WTC11 (cell line): ENCODE data around the gene STPG3. TPM values are rescaled to one million over a fixed set of nuclear protein-coding genes. Genes with fewer than 3 reads are reported as not detected.

ENCODE experiments used
- ATAC-seq: fragments of 200-7000 bp; cut with Tn5 transposase; 2 replicates; pipeline ENCODE4 v1.10.0; 2021; ENCODE audit warnings: mild to moderate bottlenecking, moderate library complexity
- CTCF ChIA-PET: fragments of 300-600 bp; sonication (Branson Sonifier 250); formaldehyde crosslinking; loops from one replicate; lab custom pipeline; 2021; ENCODE audit warnings: antibody characterized with exemption; lab: Charles Lee
- POLR2A ChIA-PET: fragments of 350-600 bp; sonication (Branson Sonifier 250); formaldehyde crosslinking; loops from one replicate; lab custom pipeline; 2021; ENCODE audit warnings: antibody characterized with exemption; lab: Charles Lee
- DNase-seq: peaks from one replicate; pipeline ENCODE4 v3.0.0; 2021; ENCODE audit warnings: low spot score
- H3K27ac Mint-ChIP-seq: 2 replicates; pipeline ENCODE4 v1.8.0; 2021; ENCODE audit warnings: mixed read lengths
- H3K27me3 Mint-ChIP-seq: 2 replicates; pipeline ENCODE4 v1.8.0; 2021; ENCODE audit warnings: low read depth, mild to moderate bottlenecking, moderate library complexity, mixed read lengths
- H3K36me3 Mint-ChIP-seq: 2 replicates; pipeline ENCODE4 v1.8.0; 2021; ENCODE audit warnings: mixed read lengths
- H3K4me1 Mint-ChIP-seq: 2 replicates; pipeline ENCODE4 v1.8.0; 2022; ENCODE audit warnings: mixed read lengths
- H3K4me3 Mint-ChIP-seq: 2 replicates; pipeline ENCODE4 v1.8.0; 2021; ENCODE audit warnings: mild to moderate bottlenecking, moderate library complexity, mixed read lengths
- H3K9me3 Mint-ChIP-seq: 2 replicates; pipeline ENCODE4 v1.8.0; 2021; ENCODE audit warnings: mixed read lengths
- ELF4 ChIP-seq: sonication (generic); formaldehyde crosslinking; IDR thresholded peaks from 2 replicates; pipeline ENCODE4 v1.8.1; 2022; ENCODE audit warnings: low read depth, mild to moderate bottlenecking, moderate library complexity, missing genetic modification reagents
- FOXK1 ChIP-seq: sonication (generic); formaldehyde crosslinking; IDR thresholded peaks from 2 replicates; pipeline ENCODE4 v1.8.0; 2022; ENCODE audit warnings: mild to moderate bottlenecking, moderate library complexity, missing genetic modification reagents
- HMGA2 ChIP-seq: fragments of 250-450 bp; sonication (Bioruptor Pico); IDR thresholded peaks from 2 replicates; pipeline ENCODE4 v1.4.0; 2021; ENCODE audit warnings: mild to moderate bottlenecking, moderate library complexity
- JUN ChIP-seq: sonication (generic); formaldehyde crosslinking; IDR thresholded peaks from 2 replicates; pipeline ENCODE4 v1.8.0; 2023; ENCODE audit warnings: mild to moderate bottlenecking, missing genetic modification reagents
- MAX ChIP-seq: sonication (generic); formaldehyde crosslinking; IDR thresholded peaks from 2 replicates; pipeline ENCODE4 v1.8.0; 2022; ENCODE audit warnings: mild to moderate bottlenecking, missing genetic modification reagents
- NFYB ChIP-seq: sonication (generic); formaldehyde crosslinking; conservative IDR thresholded peaks from 2 replicates; pipeline ENCODE4 v1.8.0; 2022; ENCODE audit warnings: low read depth, missing genetic modification reagents
- PRDM15 ChIP-seq: sonication (generic); formaldehyde crosslinking; IDR thresholded peaks from 2 replicates; pipeline ENCODE4 v1.8.0; 2022; ENCODE audit warnings: missing genetic modification reagents
- PREB ChIP-seq: sonication (generic); formaldehyde crosslinking; IDR thresholded peaks from 2 replicates; pipeline ENCODE4 v1.8.1; 2022; ENCODE audit warnings: mild to moderate bottlenecking, missing genetic modification reagents, moderate library complexity, borderline replicate concordance
- RORB ChIP-seq: fragments of 250-450 bp; sonication (Bioruptor Pico); IDR thresholded peaks from 2 replicates; pipeline ENCODE4 v1.9.0; 2021; ENCODE audit warnings: mild to moderate bottlenecking
- SMAD4 ChIP-seq: sonication (generic); formaldehyde crosslinking; IDR thresholded peaks from 2 replicates; pipeline ENCODE4 v1.8.0; 2022; ENCODE audit warnings: mild to moderate bottlenecking, missing genetic modification reagents
- TEAD4 ChIP-seq: sonication (generic); formaldehyde crosslinking; IDR thresholded peaks from 2 replicates; pipeline ENCODE4 v1.8.0; 2022; ENCODE audit warnings: mild to moderate bottlenecking, missing genetic modification reagents
- ZNF138 ChIP-seq: sonication (generic); formaldehyde crosslinking; conservative IDR thresholded peaks from 2 replicates; pipeline ENCODE4 v1.8.1; 2022; ENCODE audit warnings: mild to moderate bottlenecking, moderate library complexity, missing genetic modification reagents
- ZNF219 ChIP-seq: sonication (generic); formaldehyde crosslinking; IDR thresholded peaks from 2 replicates; pipeline ENCODE4 v1.8.0; 2023; ENCODE audit warnings: missing genetic modification reagents, mild to moderate bottlenecking, borderline replicate concordance
- ZNF232 ChIP-seq: sonication (generic); formaldehyde crosslinking; IDR thresholded peaks from 2 replicates; pipeline ENCODE4 v1.8.0; 2022; ENCODE audit warnings: mild to moderate bottlenecking, missing genetic modification reagents
- total RNA-seq: library from RNA; stranded (reverse); gene quantifications from 3 replicates; pipeline ENCODE4 v1.2.3, GENCODE V29; 2021
- TF ChIP-seq, protein P1 (sequence below): sonication (generic); formaldehyde crosslinking; IDR thresholded peaks from 2 replicates; pipeline ENCODE4 v1.8.1; 2023; ENCODE audit warnings: mild to moderate bottlenecking, missing genetic modification reagents, moderate library complexity

Gene STPG3
- total RNA-seq, 1 experiment from 2014 or later, result 0.26 TPM

- ATAC-seq, result peak; percentile 49
- no peaks in the 10 kb centered on the region for H3K9me3 Mint-ChIP-seq
- H3K27ac Mint-ChIP-seq, result no peak overlapping the region
- peaks cover 11% of the 10 kb centered on the region for H3K27me3 Mint-ChIP-seq
- DNase-seq, result peak; percentile 64
- no peak for TF ChIP-seq ELF4 (CRISPR knock-in tag)
- no peak for TF ChIP-seq JUN (CRISPR knock-in tag)
- TF ChIP-seq RORB, result no peak
- TF ChIP-seq MAX (CRISPR knock-in tag), result no peak
- TF ChIP-seq, protein P1, sequence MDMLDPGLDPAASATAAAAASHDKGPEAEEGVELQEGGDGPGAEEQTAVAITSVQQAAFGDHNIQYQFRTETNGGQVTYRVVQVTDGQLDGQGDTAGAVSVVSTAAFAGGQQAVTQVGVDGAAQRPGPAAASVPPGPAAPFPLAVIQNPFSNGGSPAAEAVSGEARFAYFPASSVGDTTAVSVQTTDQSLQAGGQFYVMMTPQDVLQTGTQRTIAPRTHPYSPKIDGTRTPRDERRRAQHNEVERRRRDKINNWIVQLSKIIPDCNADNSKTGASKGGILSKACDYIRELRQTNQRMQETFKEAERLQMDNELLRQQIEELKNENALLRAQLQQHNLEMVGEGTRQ (CRISPR knock-in tag), result no peak
- no peak for TF ChIP-seq ZNF232 (CRISPR knock-in tag)
- no peak for TF ChIP-seq SMAD4 (CRISPR knock-in tag)
- TF ChIP-seq TEAD4 (CRISPR knock-in tag), result no peak
- no peak for TF ChIP-seq HMGA2 (CRISPR knock-in tag)
- no peak for TF ChIP-seq PREB
- TF ChIP-seq ZNF219 (CRISPR knock-in tag), result no peak
- no peak for TF ChIP-seq ZNF138 (CRISPR knock-in tag)
- no peak for TF ChIP-seq NFYB
- POLR2A ChIA-PET, result interaction anchor here (4.2 kb wide), 1 partner anchor 12 kb away, joined by 30 read pairs; the partner anchor contains the start of gene TUBB4B
- H3K4me3 Mint-ChIP-seq, result no peak overlapping the region; the same call in 1 of the 2 replicates
- H3K36me3 Mint-ChIP-seq, result 0 out of 2 replicates have a peak, but pooled peaks cover 6% of the 10 kb centered on the region
- CTCF ChIA-PET, result interaction anchor here (0.6 to 4.6 kb wide), 17 partner anchors 8 to 188 kb away, joined by 3 to 59 read pairs (median 5); partner anchors contain the start of genes MAN1B1, NRARP, RNF224 and TUBB4B
- H3K4me1 Mint-ChIP-seq, result peaks cover 8% of the 10 kb centered on the region
Observed at GRCh38 chr9:137252555-137253506, 1.7 kb downstream of the STPG3 start.

GRCh38 chr9:137253717-137254623 is 2.9 kb downstream of the STPG3 start:
- Mint-ChIP-seq H3K4me1 (peaks cover 8% of the 10 kb centered on the region), H3K27ac (peak overlapping the region; percentile 86), H3K36me3 (peaks cover 12% of the 10 kb centered on the region), H3K27me3 (peaks cover 7% of the 10 kb centered on the region), H3K9me3 (no peaks in the 10 kb centered on the region), H3K4me3 (peak overlapping the region; percentile 94)
- ATAC-seq (no peak), DNase-seq (no peak)
- ChIA-PET CTCF (interaction anchor here (0.6 to 4.6 kb wide), 22 partner anchors 9 to 219 kb away, joined by 3 to 59 read pairs (median 5); partner anchors contain the start of genes MAN1B1, NRARP, RNF224 and TOR4A), POLR2A (interaction anchor here (0.9 to 4.2 kb wide), 4 partner anchors 9 to 53 kb away, joined by 3 to 30 read pairs (median 6); partner anchors contain the start of genes TPRN and TUBB4B)
- TF ChIP-seq PRDM15 (CRISPR knock-in tag), result peak; percentile 38; the same call in 1 of the 2 replicates
- TF ChIP-seq FOXK1, result no peak
- TF ChIP-seq, all 79 proteins: peak for 1
